ENCODE measurements around the gene IL5RA.

GRCh38 chr3:3023111-3023745, 86.9 kb downstream of the IL5RA start:
- TF ChIP-seq CTCF (IDR thresholded peaks at IDR 0.05) (no peak), POLR2A (IDR thresholded peaks at IDR 0.05) (no peak)
